Ovary (tissue), 3 donors: ENCODE data around the gene GAPT.

ENCODE experiments used
- EP300 ChIP-seq: sonication (generic); formaldehyde crosslinking; IDR thresholded peaks from one replicate; pipeline ENCODE4 v1.6.1; 2017; ENCODE audit warnings: antibody characterized with exemption
- TF ChIP-seq, protein P1 (sequence below), 3 donors: fragments of 450-650 bp in 2 of 3; fragments of 200-600 bp in 1 of 3; IDR thresholded peaks; one replicate each; pipeline versions ENCODE4 v1.5.1 to v1.8.0; 2016 to 2022; ENCODE audit warnings: antibody characterized with exemption in 3 of 3, mild to moderate bottlenecking in 1 of 3
- donor health status: DM: no; HTN: no; CAD: no.

DNA sequence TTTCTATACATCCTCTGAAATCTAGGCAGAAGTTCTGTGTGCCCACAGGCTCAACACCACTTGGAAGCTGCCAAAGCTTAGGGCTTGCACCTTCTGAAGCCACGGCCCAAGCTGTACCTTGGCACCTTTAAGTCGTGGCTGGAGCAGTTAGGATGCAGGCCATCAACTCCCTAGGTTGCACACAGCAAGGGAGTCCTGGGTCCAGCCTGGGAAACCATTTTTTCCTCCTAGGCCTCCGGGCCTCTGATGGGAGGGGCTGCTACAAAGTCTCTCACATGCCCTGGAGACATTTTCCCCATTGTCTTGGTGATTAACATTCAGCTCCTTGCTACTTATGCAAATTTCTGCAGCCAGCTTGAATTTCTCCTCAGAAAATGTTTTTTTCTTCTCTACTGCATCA lies 15.8 kb upstream of the GAPT start:
- no peak for TF ChIP-seq EP300
- TF ChIP-seq, protein P1, sequence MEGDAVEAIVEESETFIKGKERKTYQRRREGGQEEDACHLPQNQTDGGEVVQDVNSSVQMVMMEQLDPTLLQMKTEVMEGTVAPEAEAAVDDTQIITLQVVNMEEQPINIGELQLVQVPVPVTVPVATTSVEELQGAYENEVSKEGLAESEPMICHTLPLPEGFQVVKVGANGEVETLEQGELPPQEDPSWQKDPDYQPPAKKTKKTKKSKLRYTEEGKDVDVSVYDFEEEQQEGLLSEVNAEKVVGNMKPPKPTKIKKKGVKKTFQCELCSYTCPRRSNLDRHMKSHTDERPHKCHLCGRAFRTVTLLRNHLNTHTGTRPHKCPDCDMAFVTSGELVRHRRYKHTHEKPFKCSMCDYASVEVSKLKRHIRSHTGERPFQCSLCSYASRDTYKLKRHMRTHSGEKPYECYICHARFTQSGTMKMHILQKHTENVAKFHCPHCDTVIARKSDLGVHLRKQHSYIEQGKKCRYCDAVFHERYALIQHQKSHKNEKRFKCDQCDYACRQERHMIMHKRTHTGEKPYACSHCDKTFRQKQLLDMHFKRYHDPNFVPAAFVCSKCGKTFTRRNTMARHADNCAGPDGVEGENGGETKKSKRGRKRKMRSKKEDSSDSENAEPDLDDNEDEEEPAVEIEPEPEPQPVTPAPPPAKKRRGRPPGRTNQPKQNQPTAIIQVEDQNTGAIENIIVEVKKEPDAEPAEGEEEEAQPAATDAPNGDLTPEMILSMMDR (IDR thresholded peaks at IDR 0.05) = no peak
